ENCODE results near the gene CAPN2.

CAPN2 gene

GRCh38 chr1:223784541-223784940 lies 72.2 kb downstream of the CAPN2 start:
- no peak for TF ChIP-seq GABPA (IDR thresholded peaks at IDR 0.05; ENCODE audit: low read depth)
- no peak for TF ChIP-seq REST (IDR thresholded peaks at IDR 0.05; ENCODE audit: insufficient replicate concordance, low read depth)
- TF ChIP-seq CTCF (IDR thresholded peaks at IDR 0.05; ENCODE audit: insufficient read depth, low read length) = no peak
- Histone ChIP-seq H3K27ac (replicated peaks) (no peak overlapping the region), H3K4me3 (replicated peaks; ENCODE audit: insufficient read depth, low read length) (no peak overlapping the region), H3K27me3 (ENCODE audit: insufficient read depth, poor library complexity, severe bottlenecking) (no peaks in the 10 kb centered on the region)
- DNase-seq (ENCODE audit: low read depth in 1 of 2, low spot score in 1 of 2) = no peak

- no peak for DNase-seq (ENCODE audit: low read depth in 1 of 2, low spot score in 1 of 2)
- H3K27ac ChIP-seq (replicated peaks) = no peak overlapping the region
- TF ChIP-seq REST (IDR thresholded peaks at IDR 0.05; ENCODE audit: insufficient replicate concordance, low read depth) = no peak
Observed at GRCh38 chr1:223785808-223786207, 73.5 kb downstream of the CAPN2 start.

GRCh38 chr1:223788746-223789415 lies 76.5 kb downstream of the CAPN2 start:
- Histone ChIP-seq H3K27ac (replicated peaks) (no peak overlapping the region), H3K4me3 (replicated peaks; ENCODE audit: insufficient read depth, low read length) (no peak overlapping the region), H3K27me3 (ENCODE audit: insufficient read depth, poor library complexity, severe bottlenecking) (no peaks in the 10 kb centered on the region)
- TF ChIP-seq CTCF (IDR thresholded peaks at IDR 0.05; ENCODE audit: insufficient read depth, low read length) (no peak), POLR2AphosphoS5 (IDR thresholded peaks at IDR 0.05; ENCODE audit: low read depth) (no peak), GABPA (IDR thresholded peaks at IDR 0.05; ENCODE audit: low read depth) (no peak), SPI1 (IDR thresholded peaks at IDR 0.05; ENCODE audit: borderline replicate concordance, low read depth) (no peak), REST (IDR thresholded peaks at IDR 0.05; ENCODE audit: insufficient replicate concordance, low read depth) (no peak)
- DNase-seq (ENCODE audit: low read depth in 1 of 2, low spot score in 1 of 2) = no peak

More at GRCh38 chr1:223785808-223786207, 73.5 kb downstream of the CAPN2 start:
- Histone ChIP-seq H3K4me3 (replicated peaks; ENCODE audit: insufficient read depth, low read length) (no peak overlapping the region), H3K27me3 (ENCODE audit: insufficient read depth, poor library complexity, severe bottlenecking) (no peaks in the 10 kb centered on the region)
